Smooth muscle cell of the brain vasculature (primary cell): ENCODE results near the gene RIN3.
"Not testable (repeated sequence)": the region's sequence is repeated elsewhere in the genome, so short reads cannot be mapped to it uniquely, and the experiment has no call there.

Experiments used
- DNase-seq: peaks from one replicate; pipeline ENCODE4 v3.0.0-alpha.2; 2012; ENCODE audit warnings: low read depth, low spot score

RIN3 gene

GRCh38 chr14:92627707-92628215 is 114.2 kb downstream of the RIN3 start:
- no peak for DNase-seq

GRCh38 chr14:92628636-92629035 is 115.1 kb downstream of the RIN3 start:
- DNase-seq, result no peak

DNA sequence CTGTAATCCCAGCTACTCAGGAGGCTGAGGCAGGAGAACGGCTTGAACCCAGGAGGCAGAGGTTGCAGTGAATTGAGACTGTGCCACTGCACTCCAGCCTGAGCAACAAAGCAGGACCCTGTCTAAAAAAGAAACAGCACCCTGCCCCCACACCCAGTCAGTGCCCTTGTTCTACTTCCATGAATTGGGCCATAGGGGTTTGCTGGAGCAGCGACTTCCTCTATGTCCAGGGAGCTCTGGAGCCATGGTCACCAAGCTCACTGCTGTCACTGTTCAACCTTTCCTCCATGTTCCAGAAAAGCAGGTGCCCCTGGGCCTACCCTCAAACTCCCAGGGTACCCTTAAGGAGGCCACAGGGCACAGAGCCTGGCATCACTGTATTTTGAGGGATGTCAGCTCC is 116.8 kb downstream of the RIN3 start:
- DNase-seq, result no peak

- DNase-seq, result no peak
Measured at GRCh38 chr14:92631098-92631497, 117.5 kb downstream of the RIN3 start.

DNA sequence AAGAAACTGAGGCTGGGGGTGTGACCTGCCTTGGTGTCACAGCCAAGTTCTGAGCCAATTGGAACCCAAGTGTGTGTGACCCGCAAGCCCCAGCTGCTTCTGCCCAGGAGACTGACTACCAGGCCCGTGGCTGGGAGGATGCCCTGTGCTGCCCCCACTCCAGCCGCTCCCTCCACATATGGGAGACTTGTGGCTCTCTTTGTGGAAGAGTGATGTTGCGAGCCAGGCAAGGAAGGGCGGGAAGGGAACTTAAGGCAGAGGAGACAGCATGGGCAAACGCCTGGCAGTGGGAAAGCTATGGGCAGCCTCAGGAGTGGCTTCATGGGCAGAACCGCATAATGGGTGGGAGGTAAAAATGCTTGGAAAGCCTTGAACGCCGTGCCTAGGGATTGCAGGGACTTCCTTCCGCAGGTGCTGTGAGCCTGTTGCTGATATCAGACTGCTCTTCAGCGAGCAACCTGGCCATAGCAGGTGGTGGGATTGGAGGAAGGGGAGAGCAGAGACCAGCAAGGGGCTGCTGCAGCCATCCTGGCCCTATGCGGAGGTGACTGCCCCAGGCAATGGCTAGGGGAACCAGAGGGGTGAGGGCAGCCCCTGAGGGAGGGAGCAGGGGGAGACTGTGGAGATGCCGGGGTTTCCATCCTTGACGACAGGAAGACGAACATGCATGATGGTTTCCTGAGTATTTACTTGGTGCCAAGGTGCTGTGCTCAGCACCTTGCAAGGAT is 119.1 kb downstream of the RIN3 start:
- DNase-seq, result no peak

DNA sequence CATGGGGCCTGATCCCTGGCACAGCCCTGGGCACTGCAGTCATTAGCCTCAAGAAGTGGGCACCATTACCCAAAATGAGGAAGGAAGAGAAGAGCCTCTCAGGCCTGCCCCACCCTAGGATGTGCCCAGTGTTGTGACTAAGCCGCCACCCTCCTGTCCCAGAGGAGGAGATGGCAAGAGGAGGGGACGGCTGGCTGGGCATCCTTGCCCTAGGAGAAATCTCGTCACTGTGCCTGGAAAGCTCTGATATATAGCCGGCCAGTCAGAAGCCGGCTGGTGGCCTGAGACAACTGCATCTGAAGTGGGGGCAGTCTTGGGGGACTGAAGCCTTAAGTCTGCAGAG is 119.7 kb downstream of the RIN3 start:
- DNase-seq, result no peak

DNA sequence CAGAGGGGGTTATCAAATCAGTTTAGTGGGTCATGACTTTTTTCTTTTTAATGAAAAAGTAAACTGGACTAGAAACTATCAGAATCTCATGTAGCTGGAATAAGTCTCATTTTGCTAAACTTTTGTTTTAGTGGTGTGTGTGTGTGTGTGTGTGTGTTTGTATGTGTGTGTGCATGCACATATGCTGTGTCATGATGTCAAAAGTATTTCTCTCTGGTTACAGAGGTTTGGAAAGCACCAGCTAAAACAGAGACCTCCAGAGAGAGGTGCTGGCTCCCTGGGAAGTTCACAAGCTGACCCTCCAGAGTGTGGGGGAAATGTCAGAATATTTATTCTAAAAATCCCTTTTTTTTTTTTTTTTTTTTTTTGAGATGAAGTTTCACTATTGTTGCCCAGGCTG is 120.1 kb downstream of the RIN3 start:
- DNase-seq, result no peak

- DNase-seq, result no peak
Measured at GRCh38 chr14:92635031-92635430, 121.5 kb downstream of the RIN3 start.

- no peak for DNase-seq
Measured at GRCh38 chr14:92635896-92636295, 122.3 kb downstream of the RIN3 start.

- no peak for DNase-seq
Measured at GRCh38 chr14:92637228-92637627, 123.6 kb downstream of the RIN3 start.

DNA sequence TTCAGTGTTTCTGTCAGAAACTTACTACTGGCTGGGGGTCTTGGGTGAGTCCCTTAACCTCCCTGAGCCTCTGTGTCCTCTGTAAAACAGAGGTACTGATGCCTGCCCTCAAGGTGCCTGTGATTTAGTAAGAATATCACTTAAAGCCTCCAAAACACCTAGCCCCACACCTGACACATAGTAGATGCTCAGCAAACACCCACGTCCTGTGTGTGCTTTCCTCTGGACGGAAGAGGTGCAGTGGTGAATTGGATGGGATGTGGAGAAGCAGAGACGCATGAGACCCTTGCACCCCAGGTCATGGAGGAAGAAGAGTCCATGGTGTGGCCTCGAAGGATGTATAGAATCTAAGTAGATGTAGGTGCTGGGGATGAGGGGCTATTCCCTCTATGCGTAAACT is 124.3 kb downstream of the RIN3 start:
- no peak for DNase-seq

DNA sequence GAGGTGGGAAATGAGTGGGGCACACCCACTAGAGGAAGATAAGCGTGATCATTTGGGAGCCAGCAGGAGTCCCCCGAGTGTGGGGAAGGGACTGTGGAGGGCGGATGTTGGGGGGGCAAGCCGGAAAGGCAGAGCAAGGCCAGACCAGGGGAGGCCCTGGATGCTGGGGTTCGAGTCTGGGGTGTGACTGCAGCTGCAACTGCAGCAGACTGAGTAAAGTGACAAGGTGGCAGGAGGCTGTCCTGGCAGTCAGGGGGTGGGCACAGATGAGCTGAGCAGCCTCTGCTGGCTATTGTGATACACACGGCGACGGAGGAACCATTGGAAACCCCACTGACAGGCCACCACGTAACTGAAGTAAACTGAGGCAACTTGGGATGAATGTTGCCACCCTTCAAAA is 124.7 kb downstream of the RIN3 start:
- no peak for DNase-seq

- DNase-seq, result no peak
Measured at GRCh38 chr14:92638904-92639303, 125.3 kb downstream of the RIN3 start.

GRCh38 chr14:92639472-92640117 is 126.0 kb downstream of the RIN3 start:
- not testable (repeated sequence) for DNase-seq

DNA sequence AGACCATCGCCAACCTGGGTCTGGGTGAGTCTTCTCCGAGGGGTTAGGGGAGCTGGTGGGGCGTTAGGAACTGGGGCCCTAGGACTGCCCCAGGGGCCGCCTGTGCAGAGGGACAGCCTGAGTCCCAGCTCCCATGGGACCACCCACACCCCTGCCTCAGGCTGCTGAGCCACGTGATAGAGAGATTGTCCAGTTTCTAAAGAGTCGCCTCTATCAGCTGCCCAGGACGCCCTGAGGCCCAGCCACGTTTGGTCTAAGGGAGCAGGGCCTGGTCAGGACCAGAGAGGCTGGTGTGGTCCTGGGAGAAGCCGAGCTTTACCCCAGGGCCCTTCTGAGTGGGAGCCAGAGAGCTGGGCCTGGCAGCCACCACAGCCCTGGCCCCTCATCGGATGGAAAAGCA is 127.7 kb downstream of the RIN3 start:
- no peak for DNase-seq

DNA sequence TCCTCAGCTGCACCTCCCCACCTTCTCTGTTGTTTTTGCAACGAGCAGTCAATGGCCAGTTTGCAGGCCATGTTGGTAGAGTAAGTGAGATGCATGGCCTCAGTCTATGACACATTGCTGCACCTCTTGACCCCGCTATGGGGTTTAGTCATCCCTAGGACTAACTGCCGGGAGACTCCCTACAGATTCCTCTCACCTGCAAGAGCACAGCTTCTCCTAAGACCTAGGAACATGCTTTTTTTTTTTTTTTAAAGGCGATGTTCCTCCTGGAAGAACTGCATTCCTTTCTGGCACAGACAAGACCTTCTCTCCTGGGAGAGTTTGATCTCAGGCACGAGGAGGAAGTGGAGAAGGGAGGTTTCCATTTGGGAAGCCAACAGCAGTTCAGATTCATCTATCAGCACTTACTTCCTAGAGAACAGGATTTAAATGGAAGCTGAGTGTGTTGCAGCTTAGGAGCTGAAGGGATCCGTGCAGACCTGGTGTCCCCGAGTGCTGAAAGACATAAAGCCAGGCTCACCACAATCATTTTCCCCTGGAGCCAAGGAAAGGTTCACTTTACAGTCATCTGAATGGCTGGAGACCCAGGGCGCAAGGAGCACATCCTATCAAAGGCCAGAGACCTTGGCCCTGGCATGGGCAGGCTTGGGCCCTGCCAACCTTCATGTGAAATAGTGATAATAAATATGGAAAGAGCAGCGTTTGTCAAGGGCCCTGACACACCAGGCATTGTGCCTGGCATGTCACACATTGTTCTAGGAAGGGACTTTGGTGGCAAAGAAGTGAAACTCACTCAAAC is 130.8 kb downstream of the RIN3 start:
- DNase-seq, result no peak

DNA sequence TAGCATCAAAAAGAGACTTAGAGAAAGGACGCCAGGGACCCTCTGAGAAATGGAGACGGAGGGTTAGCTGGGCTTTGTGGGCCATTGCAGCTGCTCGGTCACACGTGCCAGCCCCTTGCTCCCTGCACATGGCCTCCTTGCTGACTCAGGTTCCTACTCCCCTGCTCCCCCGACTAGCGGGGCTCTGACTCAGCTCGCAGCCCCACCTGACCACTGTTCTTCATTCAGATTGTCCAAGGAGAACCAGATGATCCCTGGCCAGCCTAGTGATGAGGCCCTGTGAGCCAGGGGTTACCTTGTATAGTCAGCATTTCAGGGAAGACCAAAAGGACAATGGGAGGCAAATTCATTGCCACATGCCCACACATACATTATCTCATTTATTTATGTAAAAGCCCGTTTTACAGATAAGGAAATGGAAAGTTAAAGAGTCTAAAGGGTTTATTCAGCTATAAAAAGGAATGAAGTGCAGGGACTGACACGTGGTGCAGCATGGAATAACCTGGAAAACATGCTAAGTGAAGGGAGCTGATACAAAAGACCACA is 131.5 kb downstream of the RIN3 start:
- no peak for DNase-seq

DNA sequence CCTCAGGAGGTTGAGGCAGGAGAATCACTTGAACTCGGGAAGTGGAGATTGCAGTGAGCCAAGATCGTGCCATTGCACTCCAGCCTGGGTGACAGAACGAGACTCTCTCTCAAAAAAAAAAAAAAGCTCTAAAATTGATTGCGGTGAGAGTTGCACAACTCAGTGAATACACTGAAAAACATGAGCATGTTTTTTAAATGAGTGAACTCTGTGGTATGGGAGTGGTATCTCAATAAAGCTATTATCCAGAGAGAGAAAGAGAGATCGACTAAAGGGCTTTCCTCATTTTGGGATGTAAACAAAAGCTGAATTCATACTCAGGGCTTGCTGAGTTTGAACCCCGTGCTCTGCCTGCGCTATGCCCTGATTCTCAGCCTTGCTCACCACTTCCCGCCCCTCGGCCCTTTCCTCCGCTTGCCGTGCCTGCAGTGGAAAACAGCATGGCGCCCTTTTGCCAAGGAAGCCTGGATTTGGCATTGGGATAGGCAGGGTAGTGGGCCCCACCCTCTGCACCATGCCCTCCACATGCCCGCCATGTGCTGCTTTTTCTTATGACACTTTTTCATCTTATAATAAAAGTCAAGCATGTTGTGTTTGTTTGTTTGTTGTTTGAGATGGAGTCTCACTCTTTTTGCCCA is 132.4 kb downstream of the RIN3 start:
- no peak for DNase-seq

DNA sequence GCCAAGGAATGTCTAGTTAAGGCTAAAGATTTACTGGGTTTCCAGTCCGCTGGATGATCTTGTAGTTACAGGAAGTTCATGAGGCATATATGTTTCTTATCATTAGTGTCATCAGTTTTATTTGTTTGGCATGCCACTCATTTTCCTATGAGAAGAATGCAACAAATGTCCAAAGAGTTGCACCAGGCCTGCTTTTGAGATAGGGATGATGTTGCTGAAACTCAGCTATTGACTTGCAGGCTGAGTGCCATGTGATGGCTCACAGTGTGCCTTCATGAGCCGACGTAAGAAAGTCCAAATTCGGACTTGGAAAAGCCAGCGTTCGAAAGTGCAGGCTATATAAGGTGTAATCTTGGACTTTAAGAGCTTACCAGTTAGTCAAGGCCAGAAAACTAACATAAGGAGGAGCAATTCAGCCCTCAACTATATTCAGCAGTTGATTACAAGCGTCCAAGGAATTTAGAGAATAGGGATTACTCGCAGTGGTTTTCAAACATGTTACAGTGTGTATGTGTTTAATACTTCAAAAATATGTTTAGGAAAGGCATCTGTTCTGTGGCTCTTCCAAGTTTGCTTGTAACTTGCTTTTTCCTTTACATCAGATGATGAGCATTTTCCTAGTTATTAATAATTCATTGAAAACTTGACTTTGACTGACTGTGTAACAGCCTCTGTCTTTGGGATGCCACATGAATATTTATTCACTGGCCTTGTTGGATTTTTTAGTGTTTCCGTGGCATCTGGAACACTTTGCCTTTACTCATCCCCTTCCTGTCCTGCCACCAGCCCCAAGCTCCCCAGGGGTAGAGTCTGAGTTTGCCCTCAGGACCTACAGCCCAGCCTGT is 133.6 kb downstream of the RIN3 start:
- no peak for DNase-seq

- no peak for DNase-seq
Measured at GRCh38 chr14:92647797-92648279, 134.3 kb downstream of the RIN3 start.

DNA sequence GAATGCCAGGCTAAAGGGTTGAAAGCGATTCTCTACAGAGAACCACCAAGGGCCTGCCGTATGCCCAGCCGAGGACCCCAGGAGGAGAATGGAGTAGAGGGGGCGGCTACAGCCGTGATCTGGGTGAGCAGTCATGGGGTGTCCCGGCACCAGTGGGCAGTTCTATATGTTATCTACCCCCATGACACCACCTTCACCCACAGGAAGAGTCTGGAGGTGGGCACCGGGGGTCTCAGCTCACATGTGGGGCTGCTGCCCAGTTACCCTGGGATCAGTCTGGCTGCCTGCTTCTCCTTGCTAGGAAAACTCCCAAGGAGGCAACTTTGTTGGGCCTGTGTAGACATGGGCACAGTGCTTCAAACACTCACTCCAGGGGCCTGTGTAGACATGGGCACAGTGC is 135.5 kb downstream of the RIN3 start:
- no peak for DNase-seq
